Measurements from ENCODE around the gene MBLAC1.

The MBLAC1 gene

GRCh38 chr7:100119072-100119969 is 7.4 kb upstream of the MBLAC1 start, which contains the start of the genes CNPY4 and TAF6:
Gene CNPY4 (plus strand): TSS chr7:100119634. CDS start chr7:100119745, 111 bp downstream.
Gene TAF6 (minus strand): TSS chr7:100119358. CDS start chr7:100114209, 5,149 bp downstream.
- no peak for TF ChIP-seq CTCF (IDR thresholded peaks at IDR 0.05; ENCODE audit: unreplicated experiment in 3 of 3)
- H3K4me3 Mint-ChIP-seq: peak within 1 kb of the TSS; percentile 93 to 99 (median 96)
- H3K27ac Mint-ChIP-seq: peak within 1 kb of the TSS; percentile 99 to 100 (median 100)
- peaks cover 14% of the 10 kb centered on the region for H3K36me3 Mint-ChIP-seq (ENCODE audit: low read depth)
- no peaks in the 10 kb centered on the region for H3K27me3 Mint-ChIP-seq (ENCODE audit: low read depth)
- H3K9me3 Mint-ChIP-seq: no peaks in the 10 kb centered on the region
- peaks cover 20% of the 10 kb centered on the region for H3K4me1 Mint-ChIP-seq

GRCh38 chr7:100119970-100120732 is 6.6 kb upstream of the MBLAC1 start:
- no peak for TF ChIP-seq CTCF (IDR thresholded peaks at IDR 0.05; ENCODE audit: unreplicated experiment in 3 of 3)
- Mint-ChIP-seq H3K27ac (peak overlapping the region; percentile 99 to 100 (median 100)), H3K27me3 (ENCODE audit: low read depth) (no peaks in the 10 kb centered on the region), H3K9me3 (no peaks in the 10 kb centered on the region), H3K36me3 (ENCODE audit: low read depth) (peaks cover 18% of the 10 kb centered on the region), H3K4me3 (peak overlapping the region; percentile 93 to 99 (median 96)), H3K4me1 (peaks cover 20% of the 10 kb centered on the region)

GRCh38 chr7:100120733-100121036 is 6.1 kb upstream of the MBLAC1 start:
- TF ChIP-seq CTCF (IDR thresholded peaks at IDR 0.05; ENCODE audit: unreplicated experiment in 3 of 3): no peak

GRCh38 chr7:100122067-100122466 is 4.7 kb upstream of the MBLAC1 start:
- Mint-ChIP-seq H3K4me3 (peak overlapping the region; percentile 41 to 53 (median 48)), H3K27ac (peak overlapping the region in 2 of 3 experiments; percentile 33), H3K4me1 (peaks cover 25% of the 10 kb centered on the region), H3K27me3 (ENCODE audit: low read depth) (no peaks in the 10 kb centered on the region), H3K36me3 (ENCODE audit: low read depth) (peaks cover 10% of the 10 kb centered on the region), H3K9me3 (no peaks in the 10 kb centered on the region)
- no peak for TF ChIP-seq CTCF (IDR thresholded peaks at IDR 0.05; ENCODE audit: unreplicated experiment in 3 of 3)

More at GRCh38 chr7:100120733-100121036, 6.1 kb upstream of the MBLAC1 start:
- Mint-ChIP-seq H3K27ac (peak overlapping the region; percentile 99 to 100 (median 100)), H3K36me3 (ENCODE audit: low read depth) (peaks cover 18% of the 10 kb centered on the region), H3K4me1 (peaks cover 20% of the 10 kb centered on the region), H3K27me3 (ENCODE audit: low read depth) (no peaks in the 10 kb centered on the region), H3K9me3 (no peaks in the 10 kb centered on the region), H3K4me3 (peak overlapping the region; percentile 93 to 99 (median 96))

GRCh38 chr7:100122568-100122967 is 4.2 kb upstream of the MBLAC1 start:
- peaks cover 25% of the 10 kb centered on the region for H3K4me1 Mint-ChIP-seq
- H3K36me3 Mint-ChIP-seq (ENCODE audit: low read depth): peaks cover 10% of the 10 kb centered on the region
- no peak for TF ChIP-seq CTCF (IDR thresholded peaks at IDR 0.05; ENCODE audit: unreplicated experiment in 3 of 3)
- no peaks in the 10 kb centered on the region for H3K27me3 Mint-ChIP-seq (ENCODE audit: low read depth)
- peak overlapping the region in 1 of 3 experiments; percentile 33 for H3K27ac Mint-ChIP-seq
- H3K9me3 Mint-ChIP-seq: no peaks in the 10 kb centered on the region
- H3K4me3 Mint-ChIP-seq: peak overlapping the region; percentile 54 to 65 (median 61)

Measured in nephron (organoid).